GM13976 (cell line): ENCODE results near the gene F12.

Source experiments
- DNase-seq: peaks from one replicate; pipeline ENCODE4 v3.0.0; 2012; ENCODE audit warnings: low spot score
- CTCF ChIP-seq: IDR thresholded peaks from 2 replicates; pipeline ENCODE4 v1.5.1; 2012; ENCODE audit warnings: borderline replicate concordance, mild to moderate bottlenecking; ENCODE audit not compliant: insufficient read depth; ENCODE audit errors: extremely low read depth, missing control alignments, control extremely low read depth
- in situ Hi-C: fragments of 300-500 bp; cut with MboI; formaldehyde crosslinking; loops from one replicate; pipeline ENCODE4 v1.12.0; 2022; ENCODE audit warnings: low sequenced_read_pairs, mixed read lengths, inconsistent platforms; ENCODE audit not compliant: unreplicated experiment

The F12 gene

GRCh38 chr5:177367981-177368868 is 41.1 kb downstream of the F12 start:
- in situ Hi-C loops, result no loop called here

DNA sequence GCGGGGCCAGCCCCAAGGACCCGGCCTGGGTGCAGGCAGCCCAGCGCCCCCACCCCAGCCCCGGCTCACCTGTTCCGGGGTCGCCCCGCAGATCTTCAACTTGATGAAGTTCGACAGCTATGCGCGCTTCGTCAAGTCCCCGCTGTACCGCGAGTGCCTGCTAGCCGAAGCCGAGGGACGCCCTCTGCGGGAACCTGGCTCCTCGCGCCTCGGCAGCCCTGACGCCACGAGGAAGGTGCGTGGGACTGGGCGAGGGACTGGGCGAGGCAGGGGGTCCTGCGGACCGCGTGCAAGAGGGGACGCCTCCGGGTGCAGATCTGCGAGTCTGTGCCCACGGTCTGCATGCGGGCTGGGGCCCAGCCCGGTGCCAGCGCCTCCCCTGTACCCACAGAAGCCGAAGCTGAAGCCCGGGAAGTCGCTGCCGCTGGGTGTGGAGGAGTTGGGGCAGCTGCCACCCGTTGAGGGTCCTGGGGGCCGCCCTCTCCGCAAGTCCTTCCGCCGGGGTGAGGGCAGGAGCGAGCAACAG is 42.0 kb downstream of the F12 start:
- in situ Hi-C loops, result no loop called here
- no peak for DNase-seq
- no peak for TF ChIP-seq CTCF

More at GRCh38 chr5:177367981-177368868, 41.1 kb downstream of the F12 start:
- DNase-seq, result no peak
- no peak for TF ChIP-seq CTCF

GRCh38 chr5:177366528-177367322 is 42.6 kb downstream of the F12 start:
- TF ChIP-seq CTCF, result no peak
- in situ Hi-C loops, result no loop called here
- DNase-seq, result no peak

DNA sequence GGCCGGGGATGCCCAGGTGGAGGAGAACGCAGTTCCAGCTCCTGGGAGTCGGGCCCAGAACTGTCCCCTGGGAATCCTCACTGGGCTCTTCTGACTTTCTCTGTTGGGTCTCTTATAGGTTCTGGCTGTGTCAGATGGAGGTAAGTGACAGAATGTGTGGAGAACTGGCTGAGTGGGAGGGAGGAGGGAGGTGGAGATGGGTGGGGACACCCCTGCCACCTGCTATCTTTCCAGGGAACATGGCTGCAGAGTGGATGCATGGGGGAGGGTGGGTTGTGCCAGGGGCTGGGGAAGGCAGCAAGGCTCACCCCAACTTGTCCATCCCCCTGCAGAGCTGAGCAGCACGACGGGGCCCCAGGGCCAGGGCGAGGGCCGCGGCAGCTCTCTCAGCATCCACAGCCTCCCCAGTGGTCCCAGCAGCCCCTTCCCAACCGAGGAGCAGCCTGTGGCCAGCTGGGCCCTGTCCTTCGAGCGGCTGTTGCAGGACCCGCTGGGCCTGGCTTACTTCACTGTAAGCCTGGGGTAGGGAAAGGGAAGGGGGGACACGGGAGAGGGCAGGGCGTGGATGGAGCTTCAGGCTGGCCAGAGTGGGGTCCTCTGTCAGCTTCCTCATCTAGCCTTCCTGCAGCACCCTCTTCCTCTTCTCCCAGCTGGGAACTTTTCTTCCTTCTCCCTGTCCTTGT is 43.4 kb downstream of the F12 start:
- DNase-seq, result no peak
- TF ChIP-seq CTCF, result no peak
- in situ Hi-C loops, result no loop called here

DNA sequence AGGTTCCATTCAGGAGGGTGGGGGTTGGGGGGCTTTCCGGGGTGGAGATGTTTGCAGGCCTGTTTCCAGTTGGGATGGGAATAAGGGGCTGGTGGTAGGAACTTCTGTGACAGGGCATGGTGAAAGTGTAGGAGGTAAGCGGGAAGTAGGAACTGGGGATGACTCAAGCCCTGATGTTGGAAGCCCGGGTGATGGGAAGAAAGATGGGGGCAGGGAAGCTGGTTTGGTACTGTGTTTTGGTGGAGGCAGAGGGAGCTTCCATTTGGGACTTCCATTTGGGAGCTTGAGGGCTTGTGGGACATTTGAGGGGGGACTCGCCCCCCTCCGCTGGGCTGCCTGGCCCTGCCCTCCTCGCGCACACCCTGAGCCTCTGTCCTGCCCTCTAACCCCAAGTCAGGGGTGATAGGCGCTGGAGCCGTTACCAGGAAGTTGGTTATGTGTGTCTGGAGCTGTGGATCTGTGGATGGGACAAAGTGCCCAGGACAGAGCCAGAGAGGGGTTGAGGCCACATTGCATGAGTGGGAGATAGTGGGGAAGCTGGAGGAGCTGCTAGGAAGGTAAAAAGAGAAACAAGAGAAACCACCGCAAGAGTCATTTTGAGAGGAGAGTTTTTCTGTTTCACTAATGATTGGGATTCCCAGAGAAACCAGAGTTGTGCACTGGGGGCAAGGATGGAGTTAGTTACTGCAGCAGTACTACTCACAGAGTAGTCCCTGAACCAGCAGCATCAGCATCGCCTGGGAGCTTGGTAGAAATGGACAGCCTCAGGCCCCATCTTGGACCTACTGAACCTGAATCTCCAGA is 45.0 kb downstream of the F12 start:
- peak; percentile 73 for DNase-seq
- in situ Hi-C loops, result no loop called here
- no peak for TF ChIP-seq CTCF
